ENCODE results near the gene GLI2. TPM values are rescaled to one million over a fixed set of nuclear protein-coding genes. Genes with fewer than 3 reads are reported as not detected.

GLI2 gene
- total and polyA plus RNA-seq, 7 donors: 0.20 to 2.4 (median 0.66) TPM

DNA sequence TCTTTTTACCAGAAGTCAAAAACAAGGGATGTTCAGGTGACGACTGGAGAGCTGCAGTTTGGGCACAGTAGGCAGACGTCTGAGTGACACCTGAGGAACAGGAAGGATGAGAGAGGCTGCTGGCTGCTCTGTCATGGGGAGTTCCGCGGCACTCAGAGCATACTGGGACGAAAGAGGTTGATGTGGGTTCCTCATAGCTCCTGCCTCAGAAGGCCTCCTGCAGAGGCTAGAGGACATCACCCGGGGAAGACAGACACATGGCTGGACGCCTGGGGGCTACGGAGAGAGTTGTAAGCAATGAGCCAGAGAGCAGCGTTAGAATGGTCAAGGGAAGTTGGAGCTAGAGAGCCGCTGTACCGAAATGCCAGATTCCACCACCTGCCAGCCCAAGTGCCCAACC is 45.1 kb upstream of the GLI2 start:
- no peaks in the 10 kb centered on the region for H3K4me1 ChIP-seq
- intact Hi-C loops (cut with DNase I): loop anchor here in 1 of 2 donors (10.0 kb wide), 1 partner anchor 664 kb away; no protein-coding TSS in a partner anchor
- no peak overlapping the region for H3K27ac ChIP-seq
- no peaks in the 10 kb centered on the region for H3K9me3 ChIP-seq
- DNase-seq (no peak), ATAC-seq (no peak)
- no peak overlapping the region for H3K4me3 ChIP-seq
- H3K36me3 ChIP-seq (ENCODE audit: insufficient read depth in 1 of 2, low read depth in 1 of 2): peaks cover 0 to 2% of the 10 kb centered on the region in 2 donors
- TF ChIP-seq, protein P1, sequence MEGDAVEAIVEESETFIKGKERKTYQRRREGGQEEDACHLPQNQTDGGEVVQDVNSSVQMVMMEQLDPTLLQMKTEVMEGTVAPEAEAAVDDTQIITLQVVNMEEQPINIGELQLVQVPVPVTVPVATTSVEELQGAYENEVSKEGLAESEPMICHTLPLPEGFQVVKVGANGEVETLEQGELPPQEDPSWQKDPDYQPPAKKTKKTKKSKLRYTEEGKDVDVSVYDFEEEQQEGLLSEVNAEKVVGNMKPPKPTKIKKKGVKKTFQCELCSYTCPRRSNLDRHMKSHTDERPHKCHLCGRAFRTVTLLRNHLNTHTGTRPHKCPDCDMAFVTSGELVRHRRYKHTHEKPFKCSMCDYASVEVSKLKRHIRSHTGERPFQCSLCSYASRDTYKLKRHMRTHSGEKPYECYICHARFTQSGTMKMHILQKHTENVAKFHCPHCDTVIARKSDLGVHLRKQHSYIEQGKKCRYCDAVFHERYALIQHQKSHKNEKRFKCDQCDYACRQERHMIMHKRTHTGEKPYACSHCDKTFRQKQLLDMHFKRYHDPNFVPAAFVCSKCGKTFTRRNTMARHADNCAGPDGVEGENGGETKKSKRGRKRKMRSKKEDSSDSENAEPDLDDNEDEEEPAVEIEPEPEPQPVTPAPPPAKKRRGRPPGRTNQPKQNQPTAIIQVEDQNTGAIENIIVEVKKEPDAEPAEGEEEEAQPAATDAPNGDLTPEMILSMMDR (IDR thresholded peaks at IDR 0.05): no peak
- WGBS, 3 donors: 64 to 66% (median 66%) methylated on average over 9 to 11 of the region's 11 CpGs
- peaks cover 0 to 13% (median 4%) of the 10 kb centered on the region in 3 donors for H3K27me3 ChIP-seq (ENCODE audit: insufficient read depth in 3 of 3, low read length in 2 of 3)

DNA sequence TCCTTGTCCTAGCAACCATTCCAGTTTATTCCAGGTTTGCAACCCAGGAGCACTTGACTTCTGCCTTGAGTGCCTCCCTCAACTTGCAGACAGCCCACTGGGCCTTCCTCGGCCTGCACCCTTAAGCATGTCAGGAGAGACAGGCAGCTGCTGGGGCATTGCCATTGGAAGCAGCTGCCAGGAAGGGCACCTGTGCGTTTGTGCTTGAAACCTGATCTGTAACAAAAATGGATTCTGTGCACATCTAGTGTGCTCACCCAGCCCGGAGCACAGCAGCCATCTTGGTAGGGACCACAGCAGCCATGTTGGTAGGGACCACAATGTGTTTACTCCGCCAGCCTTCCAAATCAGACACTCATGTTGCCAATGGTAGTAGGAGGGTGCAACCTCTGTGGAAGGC is 44.3 kb upstream of the GLI2 start:
- DNase-seq: no peak
- H3K36me3 ChIP-seq (ENCODE audit: insufficient read depth in 1 of 2, low read depth in 1 of 2): peaks cover 0 to 2% of the 10 kb centered on the region in 2 donors
- 59 to 70% (median 64%) methylated on average over 4 of the region's 4 CpGs for WGBS, 3 donors
- peaks cover 0 to 17% (median 4%) of the 10 kb centered on the region in 3 donors for H3K27me3 ChIP-seq (ENCODE audit: insufficient read depth in 3 of 3, low read length in 2 of 3)
- H3K4me3 ChIP-seq: no peak overlapping the region
- H3K27ac ChIP-seq: no peak overlapping the region
- no peak for ATAC-seq
- H3K9me3 ChIP-seq: no peaks in the 10 kb centered on the region
- intact Hi-C loops (cut with DNase I): loop anchor here in 1 of 2 donors (10.0 kb wide), 1 partner anchor 663 kb away; no protein-coding TSS in a partner anchor
- no peaks in the 10 kb centered on the region for H3K4me1 ChIP-seq
- TF ChIP-seq, protein P1 (IDR thresholded peaks at IDR 0.05): no peak

DNA sequence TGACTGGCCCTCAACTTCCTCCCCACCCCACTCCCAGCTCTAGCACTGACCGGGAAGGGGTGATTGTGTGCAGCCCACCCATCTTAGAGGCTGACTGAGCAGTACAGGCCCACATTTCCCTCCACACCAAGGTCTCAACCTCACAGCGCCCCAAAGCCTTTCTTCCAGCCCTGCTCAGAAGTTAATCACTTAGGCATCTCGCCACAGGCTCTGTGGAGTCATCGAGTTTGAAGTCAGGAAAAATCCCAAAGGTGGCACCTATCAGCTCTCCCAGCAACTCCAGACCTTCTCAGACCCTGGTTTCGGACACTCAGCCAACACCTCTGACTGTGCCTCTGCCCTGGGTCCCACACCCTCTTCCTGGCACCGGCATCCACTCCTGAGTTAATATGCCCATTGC is 43.0 kb upstream of the GLI2 start:
- H3K27me3 ChIP-seq (ENCODE audit: insufficient read depth in 3 of 3, low read length in 2 of 3): peaks cover 0 to 28% (median 4%) of the 10 kb centered on the region in 3 donors
- ATAC-seq: no peak
- intact Hi-C loops (cut with DNase I): loop anchor here in 1 of 2 donors (10.0 kb wide), 1 partner anchor 662 kb away; no protein-coding TSS in a partner anchor

DNA sequence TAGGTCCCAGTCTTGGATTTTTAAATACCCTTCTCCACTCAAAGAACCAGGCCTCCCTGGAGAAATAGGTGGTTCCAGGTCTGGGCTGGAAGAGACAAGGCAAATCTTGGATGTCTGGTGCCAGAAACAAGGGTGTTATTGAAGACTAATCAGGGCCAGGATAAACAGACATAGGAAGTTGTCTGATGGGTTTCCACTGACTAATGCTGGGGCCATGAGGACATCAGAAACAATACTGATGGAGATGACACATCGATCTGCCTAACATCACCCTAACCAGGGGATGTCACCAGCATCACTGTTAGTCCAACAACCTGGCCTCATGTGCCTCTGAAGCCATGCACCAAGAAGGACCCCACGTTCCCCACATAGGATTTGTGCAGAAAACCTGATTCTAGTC is 42.5 kb upstream of the GLI2 start:
- DNase-seq (no peak), ATAC-seq (no peak)
- no peak overlapping the region for H3K27ac ChIP-seq
- 77 to 90% (median 86%) methylated on average over 2 of the region's 2 CpGs for WGBS, 3 donors
- H3K27me3 ChIP-seq (ENCODE audit: insufficient read depth in 3 of 3, low read length in 2 of 3): peaks cover 0 to 29% (median 4%) of the 10 kb centered on the region in 3 donors
- no peak overlapping the region for H3K4me3 ChIP-seq
- TF ChIP-seq, protein P1 (IDR thresholded peaks at IDR 0.05): no peak
- no peaks in the 10 kb centered on the region for H3K36me3 ChIP-seq (ENCODE audit: insufficient read depth in 1 of 2, low read depth in 1 of 2)
- intact Hi-C loops (cut with DNase I): loop anchor here in 1 of 2 donors (10.0 kb wide), 1 partner anchor 662 kb away; no protein-coding TSS in a partner anchor
- H3K4me1 ChIP-seq: no peaks in the 10 kb centered on the region
- H3K9me3 ChIP-seq: no peaks in the 10 kb centered on the region

More for the DNA sequence above, 43.0 kb upstream of the GLI2 start:
- Histone ChIP-seq H3K9me3 (no peaks in the 10 kb centered on the region), H3K27ac (no peak overlapping the region), H3K4me1 (no peaks in the 10 kb centered on the region), H3K36me3 (ENCODE audit: insufficient read depth in 1 of 2, low read depth in 1 of 2) (no peaks in the 10 kb centered on the region), H3K4me3 (no peak overlapping the region)
- WGBS, 3 donors: 91 to 94% (median 91%) methylated on average over 6 of the region's 6 CpGs
- TF ChIP-seq, protein P1 (IDR thresholded peaks at IDR 0.05): no peak
- DNase-seq: no peak

DNA sequence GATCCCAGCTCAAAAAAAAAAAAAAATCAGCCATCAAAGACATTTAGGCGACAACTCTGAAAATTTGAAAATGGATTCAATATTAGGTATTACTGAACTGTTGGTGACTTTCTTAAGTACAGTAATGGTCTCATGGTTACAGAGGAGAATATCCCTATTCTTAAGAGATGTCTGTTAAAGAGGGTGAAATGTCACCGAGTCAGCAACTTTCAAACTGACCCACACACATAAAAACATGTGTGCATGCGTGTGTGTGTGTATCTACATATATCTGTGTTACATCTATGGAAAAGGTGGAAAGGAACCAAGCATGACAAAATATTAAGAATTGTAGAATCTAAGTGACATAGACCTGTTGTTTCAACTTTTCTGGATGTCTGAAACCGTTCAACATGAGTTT is 41.6 kb upstream of the GLI2 start:
- Histone ChIP-seq H3K4me1 (no peaks in the 10 kb centered on the region), H3K27ac (no peak overlapping the region), H3K4me3 (no peak overlapping the region), H3K27me3 (ENCODE audit: insufficient read depth in 3 of 3, low read length in 2 of 3) (peaks cover 0 to 29% (median 4%) of the 10 kb centered on the region in 3 donors), H3K36me3 (ENCODE audit: insufficient read depth in 1 of 2, low read depth in 1 of 2) (no peaks in the 10 kb centered on the region), H3K9me3 (no peaks in the 10 kb centered on the region)
- DNase-seq (no peak), ATAC-seq (no peak)
- intact Hi-C loops (cut with DNase I): loop anchor here (2.0 to 10.0 kb wide), 2 partner anchors 377 to 661 kb away; no protein-coding TSS in a partner anchor
- 86 to 91% (median 88%) methylated on average over 4 of the region's 4 CpGs for WGBS, 3 donors
- TF ChIP-seq, protein P1 (IDR thresholded peaks at IDR 0.05): no peak
